PFSK-1 (cell line): ENCODE results near the gene CARMIL1.

Source experiments
- POLR2AphosphoS5 ChIP-seq: IDR thresholded peaks from 2 replicates; pipeline ENCODE4 v1.6.1; 2012; ENCODE audit warnings: low read depth, mild to moderate bottlenecking, control low read depth, low read length, moderate library complexity
- REST ChIP-seq, 2 experiments: IDR thresholded peaks; 2 replicates each; pipeline versions ENCODE4 v1.6.1 to v1.8.0; 2011 to 2012; ENCODE audit warnings: low read depth in 2 of 2, low read length in 2 of 2, control low read depth in 1 of 2, inconsistent platforms in 1 of 2, mild to moderate bottlenecking in 1 of 2, moderate library complexity in 1 of 2; ENCODE audit not compliant: insufficient read depth in 1 of 2
- SIN3A ChIP-seq: IDR thresholded peaks from 2 replicates; pipeline ENCODE4 v1.6.1; 2012; ENCODE audit warnings: mild to moderate bottlenecking, low read length, moderate library complexity, borderline replicate concordance; ENCODE audit not compliant: insufficient read depth
- TAF1 ChIP-seq: IDR thresholded peaks from 2 replicates; pipeline ENCODE4 v1.6.1; 2012; ENCODE audit warnings: low read length, control low read depth, borderline replicate concordance; ENCODE audit not compliant: insufficient read depth

GRCh38 chr6:25434921-25435320 lies 155.7 kb downstream of the CARMIL1 start:
- TF ChIP-seq TAF1 (no peak), SIN3A (no peak), POLR2AphosphoS5 (no peak), REST (IDR thresholded peaks at IDR 0.05; ENCODE audit: insufficient read depth in 1 of 2, low read depth in 2 of 2, low read length in 2 of 2) (no peak)
